GM18870 (cell line): ENCODE measurements around the gene ZFAND4.
A peak's percentile ranks its signal among the peaks of the same experiment; 100 is the strongest.
"Not testable (repeated sequence)": the region's sequence is repeated elsewhere in the genome, so short reads cannot be mapped to it uniquely, and the experiment has no call there.

Source experiments
- ATAC-seq: cut with Tn5 transposase; IDR thresholded peaks from one replicate; pipeline ENCODE4 v1.9.1; 2021; ENCODE audit warnings: moderate library complexity; ENCODE audit not compliant: unreplicated experiment

The ZFAND4 gene

DNA sequence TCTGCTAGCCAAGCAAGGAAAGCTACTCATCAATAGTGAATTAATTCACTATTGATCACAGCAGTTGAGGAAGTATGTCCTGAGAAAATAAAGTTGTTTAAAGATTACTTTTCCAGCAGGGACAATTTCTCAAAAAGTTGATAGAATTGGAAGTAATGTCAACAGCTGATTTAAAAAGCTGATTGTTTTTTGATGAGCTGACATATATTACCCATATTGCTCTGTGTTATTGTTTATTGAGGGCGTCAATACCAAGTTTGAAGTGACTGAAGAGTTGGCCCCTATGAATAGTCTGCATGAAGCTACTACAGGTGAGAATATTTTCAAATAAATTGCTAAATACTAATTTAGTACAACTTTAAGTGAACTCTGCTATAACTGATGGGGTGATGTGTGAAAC, 28.0 kb downstream of the ZFAND4 start:
- ATAC-seq: no peak

GRCh38 chr10:45640941-45641340, 31.6 kb downstream of the ZFAND4 start:
- ATAC-seq: no peak

DNA sequence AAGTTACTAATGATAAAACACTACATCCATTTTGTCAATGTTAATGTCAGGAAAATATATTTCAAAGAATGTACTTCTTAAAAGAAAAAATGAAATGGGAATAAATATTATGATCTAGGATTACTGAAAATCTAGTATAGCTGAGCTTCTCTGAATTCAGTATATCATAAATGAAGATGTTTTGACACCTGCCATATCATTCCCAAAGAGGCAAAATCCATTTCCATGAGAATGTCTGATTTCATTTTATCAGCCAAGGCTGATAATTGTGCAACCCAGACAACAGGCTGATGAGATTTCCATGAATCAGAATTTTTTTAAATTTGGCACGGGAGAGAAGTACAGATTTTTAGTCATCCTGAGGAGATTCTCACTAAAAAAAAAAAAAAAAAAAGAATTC, 32.5 kb downstream of the ZFAND4 start:
- ATAC-seq: no peak

DNA sequence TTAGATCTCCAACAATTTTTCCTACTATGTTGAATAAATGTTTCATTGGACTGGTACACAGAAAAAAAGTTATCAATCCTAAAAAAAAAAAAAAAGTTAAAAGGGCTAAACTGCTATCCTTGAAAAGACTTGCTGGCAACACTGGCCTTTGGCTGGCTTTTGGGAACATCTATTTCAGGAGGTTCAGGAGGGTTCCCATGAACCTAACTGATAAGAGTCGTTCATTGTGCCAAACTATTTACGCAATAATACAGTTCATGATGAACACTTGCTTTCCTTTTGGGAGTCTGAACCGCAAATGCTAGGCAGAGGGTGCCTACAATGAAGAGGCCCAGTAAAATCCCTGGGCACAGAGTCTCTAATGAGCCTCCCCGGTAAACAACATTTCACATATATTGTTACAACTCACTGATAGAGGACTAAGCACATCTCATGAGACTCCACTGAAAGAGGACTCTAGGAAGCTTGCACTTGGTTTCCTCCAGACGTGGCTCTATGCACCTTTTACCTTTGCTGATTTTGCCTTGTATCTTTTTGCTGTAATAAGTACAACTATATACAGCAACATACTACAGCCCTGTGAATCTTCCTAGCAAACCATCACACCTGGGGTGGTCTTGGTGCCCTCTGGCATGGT, 45.0 kb downstream of the ZFAND4 start:
- ATAC-seq: no peak

DNA sequence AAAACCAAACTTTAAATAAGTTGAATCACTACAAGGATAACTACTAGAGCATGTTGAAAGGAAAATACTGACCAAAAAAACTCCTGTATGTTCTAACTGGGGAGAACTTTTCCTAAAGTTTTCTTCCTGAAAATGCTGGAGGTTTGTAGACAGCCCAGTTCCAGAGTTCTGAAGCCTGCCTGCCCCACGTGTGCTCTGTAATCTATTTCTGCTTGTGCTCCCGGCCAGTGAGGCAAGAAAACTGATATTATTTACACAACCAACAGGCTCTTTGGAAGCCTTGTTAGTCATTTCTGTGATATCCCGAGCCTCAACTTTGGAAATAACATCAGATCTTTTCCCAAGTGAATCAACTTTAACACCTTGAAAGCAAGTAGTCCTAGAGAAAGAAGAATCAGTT, 46.7 kb downstream of the ZFAND4 start:
- no peak for ATAC-seq

DNA sequence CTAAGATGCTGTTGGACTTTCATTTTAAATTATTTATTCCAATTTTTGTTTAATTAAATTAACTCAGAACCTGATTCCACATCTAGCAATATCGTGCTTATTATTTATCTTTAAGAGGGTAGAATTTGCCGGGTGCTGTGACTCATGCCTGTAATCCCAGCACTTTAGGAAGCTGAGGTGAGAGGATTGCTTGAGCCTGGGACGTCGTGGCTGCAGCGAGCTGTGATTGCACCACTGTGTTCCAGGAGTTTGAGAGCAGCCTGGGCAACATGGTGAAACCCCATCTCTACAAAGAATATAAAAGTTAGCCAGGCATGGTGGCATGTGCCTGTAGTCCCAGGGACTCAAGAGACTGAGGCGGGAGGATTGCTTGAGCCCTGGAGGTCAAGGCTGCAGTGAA, 47.8 kb downstream of the ZFAND4 start:
- ATAC-seq: no peak

DNA sequence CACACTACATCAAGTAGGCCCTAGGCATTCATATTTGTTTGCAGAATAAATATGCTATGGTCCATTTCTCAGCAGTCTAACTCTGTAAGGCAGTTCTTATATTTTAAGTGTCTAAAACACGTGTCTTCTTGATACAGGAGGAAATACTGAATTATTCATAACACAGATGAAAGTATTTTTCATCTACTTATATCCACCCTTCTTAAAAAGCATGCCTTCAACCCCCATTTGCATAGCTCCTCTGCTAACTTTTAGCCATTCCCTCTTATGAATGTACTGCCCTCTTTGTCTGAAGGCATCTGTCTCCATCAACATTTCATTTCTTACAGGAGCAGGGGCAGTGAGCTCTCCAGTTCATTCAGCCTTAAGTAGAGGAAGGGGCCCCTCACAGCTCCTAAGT, 57.7 kb downstream of the ZFAND4 start:
- no peak for ATAC-seq

DNA sequence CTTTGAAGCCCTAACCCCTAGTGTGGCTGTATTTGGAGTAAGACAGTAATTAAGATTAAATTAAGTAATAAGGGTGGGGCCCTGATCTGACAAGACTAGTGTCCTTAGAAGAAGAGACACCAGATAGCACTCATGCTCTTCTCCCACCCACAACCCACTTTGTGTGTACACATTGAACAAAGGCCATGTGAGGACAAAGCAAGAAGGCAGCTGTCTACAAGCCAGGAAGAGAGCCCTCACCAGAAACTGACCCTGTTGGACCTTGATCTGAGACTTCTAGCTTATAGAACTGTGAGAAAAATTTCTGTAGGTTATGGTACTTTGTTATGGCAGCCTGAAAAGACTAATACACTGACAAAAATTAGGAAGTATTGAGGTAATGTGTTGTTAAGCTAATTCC, 59.8 kb downstream of the ZFAND4 start:
- no peak for ATAC-seq

GRCh38 chr10:45608052-45608451, 64.5 kb downstream of the ZFAND4 start:
- ATAC-seq: no peak

DNA sequence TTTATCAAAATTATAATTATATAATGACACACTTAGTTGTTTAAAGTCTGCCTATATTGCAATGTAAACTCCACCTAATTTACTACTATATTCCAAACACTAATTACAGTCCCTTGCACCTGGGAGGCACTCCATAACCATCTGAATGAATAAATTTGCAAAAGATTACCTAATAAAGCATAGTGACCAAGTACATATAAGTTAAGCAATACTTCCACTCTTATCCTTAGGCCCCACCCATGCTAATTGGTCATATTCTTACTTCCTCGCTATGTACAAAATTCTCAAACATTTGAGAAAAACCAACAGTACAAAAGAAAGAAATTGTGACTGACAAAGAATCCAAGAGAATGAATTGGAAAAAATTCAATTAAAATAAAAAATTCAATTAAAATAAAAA, 65.3 kb downstream of the ZFAND4 start:
- ATAC-seq: no peak

GRCh38 chr10:45602836-45603235, 69.7 kb downstream of the ZFAND4 start:
- no peak for ATAC-seq

DNA sequence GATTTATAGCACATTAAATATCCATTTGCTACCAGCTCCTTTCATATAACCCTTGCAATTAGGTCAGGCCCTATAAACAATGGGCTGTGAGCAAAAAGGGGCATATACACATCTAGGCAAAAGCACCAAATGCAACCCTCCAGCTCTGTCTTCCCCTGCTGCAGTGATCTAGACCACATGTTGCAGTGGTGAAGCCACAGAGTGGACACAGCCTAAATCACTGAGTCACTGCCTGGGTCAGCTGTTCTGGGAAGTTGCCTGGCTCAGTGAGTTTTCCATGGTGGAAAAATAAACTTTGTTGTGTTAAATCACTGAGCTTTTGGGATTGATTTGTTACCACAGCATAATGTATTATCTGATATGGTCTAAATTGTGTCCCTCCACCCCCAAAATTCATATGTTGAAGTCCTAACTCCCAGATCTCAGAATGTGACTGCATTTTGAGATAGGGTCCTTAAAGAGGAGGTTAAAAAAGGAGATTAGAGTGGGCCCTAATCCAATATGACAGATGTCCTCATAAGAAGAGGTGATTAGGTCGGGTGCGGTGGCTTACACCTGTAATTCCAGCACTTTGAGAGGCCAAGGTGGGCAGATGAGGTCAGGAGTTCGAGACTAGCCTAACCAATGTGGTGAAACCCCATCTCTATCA, 70.4 kb downstream of the ZFAND4 start:
- ATAC-seq: no peak

GRCh38 chr10:45601254-45601930, 71.2 kb downstream of the ZFAND4 start:
- ATAC-seq: not testable (repeated sequence)

DNA sequence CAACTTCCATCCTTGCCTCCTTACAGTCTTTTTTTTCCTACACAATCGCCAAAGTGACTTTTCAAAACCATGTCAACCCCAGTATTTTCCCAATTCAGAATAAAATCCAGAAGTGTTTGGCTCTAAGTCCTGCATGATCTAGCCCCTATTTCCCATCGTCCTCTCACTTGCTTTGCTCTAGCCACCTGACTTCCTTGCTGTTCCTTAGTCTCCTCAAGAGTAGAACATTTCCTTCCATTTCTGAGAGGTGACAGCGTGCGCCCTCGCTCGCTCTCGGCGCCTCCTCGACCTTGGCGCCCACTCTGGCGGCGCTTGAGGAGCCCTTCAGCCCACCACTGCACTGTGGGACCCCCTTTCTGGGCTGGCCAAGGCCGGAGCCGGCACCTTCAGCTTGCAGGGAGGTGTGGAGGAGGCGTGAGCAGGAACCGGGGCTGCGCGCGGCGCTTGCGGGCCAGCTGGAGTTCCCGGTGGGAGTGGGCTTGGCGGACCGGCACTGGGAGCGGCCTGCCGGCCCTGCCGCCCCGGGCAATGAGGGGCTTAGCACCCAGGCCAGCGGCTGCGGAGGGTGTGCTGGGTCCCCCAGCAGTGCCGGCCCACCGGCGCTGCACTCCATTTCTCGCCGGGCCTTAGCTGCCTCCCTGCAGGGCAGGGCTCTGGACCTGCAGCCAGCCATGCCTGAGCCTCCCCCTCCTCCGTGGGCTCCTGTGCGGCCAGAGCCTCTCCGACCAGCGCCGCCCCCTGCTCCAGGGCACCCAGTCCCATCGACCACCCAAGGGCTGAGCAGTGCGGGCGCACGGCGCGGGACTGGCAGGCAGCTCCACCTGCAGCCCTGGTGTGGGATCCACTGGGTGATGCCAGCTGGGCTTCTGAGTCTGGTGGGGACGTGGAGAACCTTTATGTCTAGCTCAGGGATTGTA, 72.0 kb downstream of the ZFAND4 start:
- ATAC-seq: not testable (repeated sequence)

DNA sequence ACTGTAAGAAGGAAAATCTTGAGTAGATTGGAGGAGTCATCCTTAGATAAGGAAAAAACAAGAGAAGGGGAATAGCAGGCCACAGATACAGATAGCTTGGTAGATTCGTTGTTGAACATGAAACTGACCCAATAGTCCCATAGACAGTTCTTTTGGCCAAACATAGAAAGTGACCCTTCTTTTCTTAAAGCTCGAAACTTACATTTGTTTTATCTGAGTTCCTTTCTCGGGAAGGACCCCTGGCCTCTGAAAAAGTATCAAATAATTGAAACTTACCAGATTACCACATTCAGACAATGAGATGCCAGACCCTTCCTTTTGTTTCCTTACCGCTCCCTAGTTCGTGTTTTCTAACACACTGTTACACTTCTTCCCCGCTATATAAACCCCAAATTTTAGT, 72.9 kb downstream of the ZFAND4 start:
- ATAC-seq: no peak

DNA sequence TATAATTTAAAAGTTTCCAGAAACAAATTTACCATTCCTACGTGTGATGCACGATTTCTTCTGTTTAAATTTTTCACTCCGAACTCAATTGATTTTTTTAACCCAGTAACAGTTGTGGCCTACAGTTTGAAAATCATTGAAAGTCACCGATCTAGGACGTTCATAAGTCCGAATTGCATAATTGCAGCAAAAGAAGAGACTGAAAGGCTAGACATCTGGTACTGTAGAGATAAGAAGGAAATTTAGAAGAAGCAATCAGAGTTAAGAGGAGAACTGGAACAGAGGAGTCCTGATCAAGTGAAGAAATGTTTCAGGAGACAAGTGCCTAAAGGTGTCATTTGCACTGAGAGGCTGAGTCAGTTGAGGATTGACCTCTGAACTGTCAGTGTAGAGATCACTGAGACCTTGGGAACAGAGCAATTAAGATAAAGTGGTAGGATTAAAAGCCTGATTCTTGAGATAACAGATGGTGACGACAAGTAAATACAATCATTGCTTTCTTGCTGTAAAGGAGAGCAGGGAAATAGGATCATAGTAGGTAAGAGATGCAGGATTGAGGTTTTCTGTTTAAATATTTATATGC, 73.5 kb downstream of the ZFAND4 start:
- ATAC-seq: no peak

- ATAC-seq: no peak
These were observed 76.0 kb downstream of the ZFAND4 start for GRCh38 chr10:45596526-45596925.

GRCh38 chr10:45594276-45595157, 78.1 kb downstream of the ZFAND4 start:
- peak; percentile 54 for ATAC-seq

GRCh38 chr10:45593938-45594275, 78.7 kb downstream of the ZFAND4 start:
- ATAC-seq: no peak

GRCh38 chr10:45592926-45593325, 79.6 kb downstream of the ZFAND4 start:
- no peak for ATAC-seq
